ENCODE measurements around the gene PTPRG.

GRCh38 chr3:62318752-62319569, 757.6 kb downstream of the PTPRG start:
- TF ChIP-seq CTCF (conservative IDR thresholded peaks at IDR 0.05) (no peak), ZFX (IDR thresholded peaks at IDR 0.05) (no peak)
